GM19023 (cell line): ENCODE data around the gene CLEC18A.
"Not testable (repeated sequence)": the region's sequence is repeated elsewhere in the genome, so short reads cannot be mapped to it uniquely, and the experiment has no call there.

Experiments used
- ATAC-seq: cut with Tn5 transposase; IDR thresholded peaks from one replicate; pipeline ENCODE4 v1.9.1; 2021; ENCODE audit warnings: mild to moderate bottlenecking, moderate library complexity; ENCODE audit not compliant: unreplicated experiment

The CLEC18A gene

GRCh38 chr16:69951017-69951671 is at the start of gene CLEC18A:
CLEC18A (plus strand) TSS chr16:69951334; CDS start chr16:69951367, 33 bp downstream.
- not testable (repeated sequence) for ATAC-seq

GRCh38 chr16:69903865-69904415 is 47.2 kb upstream of the CLEC18A start:
- ATAC-seq: no peak

- ATAC-seq: no peak
Measured at GRCh38 chr16:69904495-69905170, 46.5 kb upstream of the CLEC18A start.

DNA sequence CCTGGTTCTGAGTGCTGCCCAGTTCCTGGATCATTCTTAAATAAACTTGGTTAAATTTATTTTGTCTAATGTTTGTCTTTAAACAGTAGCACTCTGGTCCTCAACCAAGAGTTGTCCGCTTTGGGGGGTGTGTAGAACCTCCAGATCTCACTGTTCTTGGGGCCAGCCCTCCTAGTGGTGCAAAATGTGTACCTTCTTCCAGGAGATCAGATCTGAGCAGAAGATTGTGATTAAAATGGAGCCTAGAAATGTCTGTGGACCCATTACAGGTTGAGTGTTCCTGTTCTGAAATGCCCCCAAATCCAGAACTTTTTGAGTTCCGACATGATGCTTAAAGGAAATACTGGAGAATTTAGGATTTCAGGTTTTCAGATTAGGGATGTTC is 46.0 kb upstream of the CLEC18A start:
- ATAC-seq: no peak

DNA sequence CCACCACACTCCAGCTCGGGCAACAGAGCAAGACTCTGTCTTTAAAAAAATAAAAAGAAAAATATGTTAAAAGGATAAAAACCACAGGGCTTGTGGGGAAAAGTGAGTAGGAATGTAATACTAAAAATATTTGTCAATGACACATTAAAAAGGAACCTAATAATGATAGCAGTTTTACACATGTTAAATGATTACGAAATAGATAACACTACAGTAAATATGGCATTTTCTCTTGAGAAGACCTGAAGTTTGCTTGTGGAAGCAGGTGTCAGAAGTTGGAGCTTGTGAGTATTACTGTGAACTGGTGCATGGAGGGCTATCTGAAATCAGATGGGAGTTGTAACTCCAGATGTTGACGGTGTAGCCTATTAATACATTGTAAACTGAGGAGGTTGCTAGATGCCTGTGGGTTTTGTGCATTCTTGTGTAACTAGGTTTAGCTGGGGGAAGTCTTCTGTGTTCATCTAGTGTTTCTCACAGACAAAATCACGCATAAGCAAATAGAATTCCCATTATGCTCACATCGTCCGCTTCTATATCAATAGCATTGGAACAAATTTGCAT is 44.2 kb upstream of the CLEC18A start:
- no peak for ATAC-seq

- no peak for ATAC-seq
Measured at GRCh38 chr16:69909043-69909442, 42.1 kb upstream of the CLEC18A start.

DNA sequence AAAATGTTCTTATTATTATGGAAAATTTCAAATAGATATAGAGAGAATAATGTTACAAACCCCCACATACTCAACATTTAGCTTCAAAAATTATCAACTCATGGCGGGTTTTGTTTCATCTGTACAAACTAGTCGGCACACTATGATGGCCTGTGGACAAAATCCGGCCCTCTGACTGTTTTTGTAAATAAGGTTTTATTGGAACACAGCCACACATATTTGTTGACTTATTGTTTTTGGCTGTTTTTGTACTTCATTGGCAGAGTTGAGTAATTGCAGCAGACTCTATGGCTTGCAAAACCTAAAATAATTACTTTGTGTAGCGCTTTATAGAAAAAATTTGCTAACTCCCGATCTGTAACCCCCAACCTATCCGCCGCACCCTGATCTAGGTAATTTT is 41.4 kb upstream of the CLEC18A start:
- no peak for ATAC-seq

GRCh38 chr16:69910964-69911363 is 40.2 kb upstream of the CLEC18A start:
- ATAC-seq: no peak

GRCh38 chr16:69916462-69916861 is 34.7 kb upstream of the CLEC18A start:
- no peak for ATAC-seq

DNA sequence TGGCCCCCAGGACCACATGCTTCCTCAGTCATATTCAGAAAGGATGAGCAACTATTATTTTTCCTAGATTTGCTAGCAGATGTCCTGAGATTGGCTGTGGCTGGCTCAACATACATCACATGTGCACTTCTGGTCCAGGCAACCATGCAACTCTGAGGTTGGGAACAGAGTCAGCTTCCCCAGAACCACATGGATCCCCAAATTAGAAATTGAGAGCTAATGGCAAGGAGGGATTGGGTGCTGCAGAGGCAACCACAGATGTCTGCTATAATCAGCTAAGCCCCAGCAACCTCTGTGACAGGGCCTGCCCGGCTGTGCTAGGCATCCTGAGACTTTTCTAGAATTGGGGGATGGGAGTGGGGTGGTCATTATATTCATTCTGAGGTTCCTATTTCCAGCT is 33.8 kb upstream of the CLEC18A start:
- no peak for ATAC-seq

GRCh38 chr16:69917739-69918138 is 33.4 kb upstream of the CLEC18A start:
- ATAC-seq: no peak

DNA sequence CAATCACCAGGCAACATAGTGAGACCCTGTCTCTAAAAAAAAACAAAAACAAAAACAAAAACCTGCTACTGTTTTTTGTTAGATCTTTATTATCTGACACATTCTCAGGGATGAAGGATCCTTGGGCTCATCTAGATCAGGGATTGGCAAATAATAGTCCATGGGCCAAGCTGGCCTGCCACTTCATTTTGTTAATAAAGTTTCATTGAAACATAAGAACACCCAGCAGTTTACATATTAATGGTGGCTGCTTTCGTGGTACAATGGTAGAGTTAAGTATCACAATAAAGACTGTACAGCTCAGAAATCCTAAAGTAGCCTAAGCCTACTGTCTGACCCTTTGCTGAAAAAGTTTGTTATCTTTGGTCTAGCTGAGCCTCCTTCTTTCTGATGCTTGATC is 32.9 kb upstream of the CLEC18A start:
- ATAC-seq: no peak

DNA sequence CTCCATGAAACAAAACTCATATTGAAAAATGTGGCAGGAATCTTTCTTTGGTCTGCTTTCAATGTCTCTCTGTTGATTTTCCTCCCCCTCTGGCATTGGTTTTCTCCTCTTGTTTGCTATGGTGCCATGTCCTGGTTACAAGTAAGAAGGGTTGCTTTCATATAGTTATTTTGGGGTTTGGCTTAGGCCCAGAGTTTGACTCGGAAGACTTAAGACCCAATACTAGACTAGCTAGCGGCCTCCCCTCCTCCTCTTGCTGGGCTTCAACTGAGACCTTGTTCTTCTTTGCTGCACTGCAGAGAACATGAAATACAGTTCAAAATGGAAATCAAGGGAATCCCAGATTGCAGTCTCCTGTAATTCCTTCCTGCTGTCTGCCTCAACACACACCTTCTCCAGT is 30.0 kb upstream of the CLEC18A start:
- ATAC-seq: no peak

DNA sequence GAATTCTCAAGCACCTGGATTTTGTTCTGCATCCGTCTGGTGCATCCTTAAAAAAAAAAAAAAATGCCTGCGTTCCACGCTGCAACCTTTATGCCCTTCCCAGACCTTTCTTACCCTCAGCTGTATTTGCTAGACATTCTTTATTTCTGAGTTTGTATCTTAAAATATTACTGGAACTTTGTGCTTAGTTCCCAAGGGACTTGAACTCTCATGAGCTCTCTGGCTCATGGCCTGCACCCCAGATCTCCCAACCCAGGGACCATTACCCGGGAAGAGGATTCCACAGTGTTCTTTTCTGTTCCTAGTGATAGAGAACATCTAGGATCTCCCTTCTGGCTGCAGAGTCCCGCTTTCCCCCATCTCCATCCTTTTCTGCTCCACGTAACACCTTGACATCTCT is 28.9 kb upstream of the CLEC18A start:
- no peak for ATAC-seq

DNA sequence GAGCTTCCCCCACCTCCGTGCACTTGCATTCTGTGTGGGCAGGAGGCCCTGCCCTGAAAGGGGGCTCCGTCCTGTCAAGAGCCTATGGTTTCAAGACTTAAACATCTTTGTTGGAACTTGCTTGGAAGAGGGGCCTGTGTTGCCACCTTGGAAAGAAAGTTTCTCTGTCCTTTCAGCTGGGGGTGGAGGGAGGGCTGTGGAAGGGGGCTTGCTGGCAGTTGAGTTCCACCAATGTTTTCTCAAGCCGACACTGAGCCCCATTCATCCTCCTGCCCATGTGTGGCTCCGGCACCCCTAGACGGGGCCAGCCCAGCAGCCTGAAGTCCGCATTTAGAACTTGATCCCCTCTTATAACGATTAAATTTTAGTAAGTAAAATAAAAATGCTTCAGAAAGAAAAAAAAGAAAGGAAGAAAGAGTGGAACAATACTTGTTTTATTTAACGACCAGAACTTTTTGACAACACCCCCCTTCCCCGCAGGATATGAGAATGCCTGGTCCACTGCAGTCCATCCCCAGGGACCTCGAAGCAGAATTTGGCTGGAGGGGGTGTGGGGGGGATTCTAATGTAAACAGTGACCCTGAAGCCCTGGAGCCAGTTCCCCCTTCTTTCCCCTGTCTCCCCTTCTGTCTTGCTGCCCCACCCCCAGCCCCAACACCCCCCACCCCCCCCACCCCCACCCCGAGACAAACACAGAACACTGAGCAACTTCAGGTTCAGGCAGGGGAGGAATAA is 26.9 kb upstream of the CLEC18A start:
- no peak for ATAC-seq

DNA sequence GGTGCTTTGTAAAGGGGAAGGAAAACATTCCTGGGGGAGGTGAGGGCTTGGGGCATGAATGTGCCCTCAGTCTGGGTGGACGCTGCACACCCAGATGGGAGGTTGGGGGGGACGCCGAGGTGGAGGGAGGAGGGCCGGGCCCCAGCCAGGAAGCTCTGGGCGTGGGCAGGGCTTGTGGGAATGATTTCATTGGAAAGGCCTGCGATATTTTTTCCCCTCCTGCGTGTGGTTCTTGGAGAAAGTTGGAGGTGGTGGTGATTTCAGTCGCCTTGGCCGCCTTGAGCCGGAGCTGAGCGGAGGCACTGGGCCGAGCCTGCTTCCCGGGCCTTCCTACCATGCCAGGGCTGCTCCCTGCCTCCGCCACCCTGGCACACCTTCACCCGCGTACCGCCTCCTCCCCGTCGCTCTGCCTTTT is 26.4 kb upstream of the CLEC18A start:
- ATAC-seq: no peak

DNA sequence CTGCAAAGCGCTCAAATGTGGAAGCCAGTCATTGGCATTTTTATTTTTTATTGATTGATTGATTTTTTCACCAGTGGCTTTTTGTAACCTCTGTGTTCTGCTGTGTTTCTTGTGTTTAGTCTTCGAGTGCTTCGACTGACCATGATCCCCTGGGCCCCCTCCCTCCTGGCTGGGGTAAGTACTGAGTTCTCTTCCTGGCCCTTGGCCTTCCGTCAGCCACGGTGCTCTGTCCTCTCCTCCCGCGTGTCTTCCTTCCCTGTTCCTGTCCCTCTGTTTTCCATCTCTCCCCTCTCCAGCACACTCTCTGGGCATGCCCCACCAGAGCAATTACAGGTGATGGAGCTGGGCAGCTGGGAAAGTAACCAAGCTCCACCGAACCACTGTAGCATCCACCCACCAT is 25.8 kb upstream of the CLEC18A start:
- no peak for ATAC-seq

DNA sequence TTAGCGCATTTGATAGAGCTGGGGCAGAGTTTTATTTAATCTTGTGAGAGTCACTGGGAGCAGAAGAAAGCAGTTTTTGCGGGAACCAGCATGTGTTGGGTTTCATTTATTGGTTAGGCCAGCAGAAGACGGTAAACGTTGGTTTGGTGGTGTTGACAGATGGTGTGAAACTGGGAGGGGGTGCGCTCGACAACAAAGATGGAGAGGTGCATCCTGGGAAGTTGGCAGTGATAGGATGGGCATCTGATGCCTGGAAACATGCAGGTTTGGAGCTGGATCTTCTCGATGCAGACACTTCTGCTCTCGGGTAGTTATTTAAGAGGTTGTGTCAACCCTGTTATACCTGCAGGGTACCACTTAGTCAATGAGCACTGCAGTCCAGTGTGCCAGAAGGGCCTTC is 24.9 kb upstream of the CLEC18A start:
- no peak for ATAC-seq

GRCh38 chr16:69927056-69927757 is 23.9 kb upstream of the CLEC18A start:
- no peak for ATAC-seq

DNA sequence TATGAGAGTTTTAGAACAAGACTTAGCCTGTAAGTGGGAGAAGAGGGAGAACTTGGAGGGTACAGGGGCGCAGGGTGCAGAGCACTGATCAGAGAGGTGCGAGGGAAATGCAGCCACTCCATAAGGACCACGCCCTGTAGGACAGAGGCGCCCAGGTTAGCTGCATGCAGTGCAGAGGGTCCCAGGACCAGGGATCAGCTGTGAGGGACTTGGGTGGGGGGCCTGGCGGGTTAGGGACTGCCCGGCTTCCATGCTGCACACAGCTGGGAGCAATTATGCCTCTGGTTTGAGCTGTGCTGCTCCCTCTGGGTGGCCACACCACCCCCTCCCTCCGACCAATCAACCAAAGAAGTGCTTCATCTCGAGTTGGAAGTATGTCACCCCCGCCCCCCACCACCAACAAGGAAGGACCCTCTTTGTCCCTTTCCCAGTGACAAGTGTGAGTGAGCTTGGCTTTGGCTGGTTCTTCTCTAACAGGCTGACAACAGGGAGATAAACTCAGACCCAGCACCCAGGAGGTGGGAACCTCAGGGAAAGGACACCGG is 22.2 kb upstream of the CLEC18A start:
- no peak for ATAC-seq

- ATAC-seq: no peak
Measured at GRCh38 chr16:69929480-69929879, 21.7 kb upstream of the CLEC18A start.
